HEK293 (cell line): ENCODE measurements around the gene G3BP2.

Experiments used
- CTCF ChIA-PET: fragments of 350-600 bp; formaldehyde crosslinking; extraction: SDS; loops from one replicate; lab custom pipeline; 2021; ENCODE audit warnings: antibody characterized with exemption; lab: Yijun Ruan, JAX
- POLR2A ChIA-PET: fragments of 300-600 bp; formaldehyde crosslinking; extraction: SDS; loops from one replicate; lab custom pipeline; 2020; ENCODE audit warnings: antibody characterized with exemption, inconsistent platforms; lab: Yijun Ruan, JAX
- H3K27ac ChIP-seq: fragments of 200-500 bp; sonication (Bioruptor generic); 2 replicates; pipeline ENCODE4 v1.5.1; 2014; ENCODE audit warnings: low read depth, low read length, control low read depth, inconsistent platforms; ENCODE audit errors: extremely low read depth
- H3K36me3 ChIP-seq, 2 experiments: fragments of 200-500 bp in 1 of 2; sonication (Bioruptor generic) in 1 of 2; 1 replicate in 1 of 2; 2 replicates in 1 of 2; pipeline ENCODE4 v1.5.1; 2014 to 2017; ENCODE audit warnings: inconsistent platforms in 2 of 2, low read length in 2 of 2; ENCODE audit not compliant: control insufficient read depth in 2 of 2, insufficient read depth in 1 of 2
- H3K4me1 ChIP-seq: fragments of 200-500 bp; sonication (Bioruptor generic); 2 replicates; pipeline ENCODE4 v1.5.1; 2014; ENCODE audit warnings: mild to moderate bottlenecking, low read length, inconsistent platforms; ENCODE audit not compliant: control insufficient read depth, insufficient read depth
- H3K4me3 ChIP-seq: 2 replicates; pipeline ENCODE4 v1.5.1; 2011; ENCODE audit warnings: low read depth, mild to moderate bottlenecking, control low read depth, low read length, moderate library complexity
- H3K9me3 ChIP-seq: fragments of 200-500 bp; sonication (Bioruptor generic); 2 replicates; pipeline ENCODE4 v1.5.1; 2014; ENCODE audit warnings: low read depth, low read length, inconsistent platforms; ENCODE audit not compliant: control insufficient read depth, insufficient read depth
- REPIN1 ChIP-seq: fragments of 450-650 bp; formaldehyde crosslinking; IDR thresholded peaks from 2 replicates; pipeline ENCODE4 v1.5.1; 2017; ENCODE audit warnings: missing biosample characterization, missing genetic modification characterization, low read depth
- SCRT2 ChIP-seq: fragments of 450-650 bp; formaldehyde crosslinking; IDR thresholded peaks from 2 replicates; pipeline ENCODE4 v1.5.1; 2016; ENCODE audit warnings: missing biosample characterization, missing genetic modification characterization
- ZBTB1 ChIP-seq: fragments of 450-650 bp; formaldehyde crosslinking; IDR thresholded peaks from 2 replicates; pipeline ENCODE4 v1.5.1; 2016; ENCODE audit warnings: missing biosample characterization, missing genetic modification characterization
- ZBTB17 ChIP-seq: fragments of 450-650 bp; formaldehyde crosslinking; IDR thresholded peaks from 2 replicates; pipeline ENCODE4 v1.5.1; 2016; ENCODE audit warnings: missing biosample characterization, missing genetic modification characterization
- ZBTB7A ChIP-seq: fragments of 450-650 bp; formaldehyde crosslinking; IDR thresholded peaks from 2 replicates; pipeline ENCODE4 v1.5.1; 2016; ENCODE audit warnings: low read depth, missing biosample characterization, missing genetic modification characterization
- ZFHX2 ChIP-seq: fragments of 450-650 bp; formaldehyde crosslinking; conservative IDR thresholded peaks from 2 replicates; pipeline ENCODE4 v1.5.1; 2016; ENCODE audit warnings: missing biosample characterization, missing genetic modification characterization
- ZNF10 ChIP-seq: fragments of 450-650 bp; formaldehyde crosslinking; IDR thresholded peaks from 2 replicates; pipeline ENCODE4 v1.5.1; 2017; ENCODE audit warnings: missing biosample characterization, missing genetic modification characterization
- ZNF121 ChIP-seq: fragments of 450-650 bp; formaldehyde crosslinking; IDR thresholded peaks from 2 replicates; pipeline ENCODE4 v1.5.1; 2016; ENCODE audit warnings: missing biosample characterization, missing genetic modification characterization
- ZNF146 ChIP-seq: fragments of 450-650 bp; formaldehyde crosslinking; IDR thresholded peaks from 2 replicates; pipeline ENCODE4 v1.5.1; 2016; ENCODE audit warnings: missing biosample characterization, missing genetic modification characterization
- ZNF211 ChIP-seq: fragments of 450-650 bp; formaldehyde crosslinking; IDR thresholded peaks from 2 replicates; pipeline ENCODE4 v1.5.1; 2016; ENCODE audit warnings: low read depth, missing biosample characterization, missing genetic modification characterization
- ZNF239 ChIP-seq: fragments of 450-650 bp; formaldehyde crosslinking; IDR thresholded peaks from 2 replicates; pipeline ENCODE4 v1.5.1; 2016; ENCODE audit warnings: missing biosample characterization, missing genetic modification characterization
- ZNF433 ChIP-seq: fragments of 450-650 bp; formaldehyde crosslinking; IDR thresholded peaks from 2 replicates; pipeline ENCODE4 v1.5.1; 2016; ENCODE audit warnings: missing biosample characterization, missing genetic modification characterization, low read depth
- ZNF473 ChIP-seq: fragments of 450-650 bp; formaldehyde crosslinking; IDR thresholded peaks from 2 replicates; pipeline ENCODE4 v1.5.1; 2017; ENCODE audit warnings: missing biosample characterization, missing genetic modification characterization
- ZNF530 ChIP-seq: fragments of 450-650 bp; formaldehyde crosslinking; IDR thresholded peaks from 2 replicates; pipeline ENCODE4 v1.5.1; 2016; ENCODE audit warnings: low read depth, missing biosample characterization, missing genetic modification characterization
- ZNF623 ChIP-seq: fragments of 450-650 bp; formaldehyde crosslinking; IDR thresholded peaks from 2 replicates; pipeline ENCODE4 v1.5.1; 2016; ENCODE audit warnings: missing biosample characterization, missing genetic modification characterization
- ZNF660 ChIP-seq: fragments of 450-650 bp; IDR thresholded peaks from 2 replicates; pipeline ENCODE4 v1.5.1; 2018; ENCODE audit warnings: missing biosample characterization, mild to moderate bottlenecking, missing genetic modification characterization
- ZNF768 ChIP-seq: fragments of 450-650 bp; formaldehyde crosslinking; IDR thresholded peaks from 2 replicates; pipeline ENCODE4 v1.5.1; 2018; ENCODE audit warnings: missing biosample characterization, mild to moderate bottlenecking, missing genetic modification characterization
- ZSCAN16 ChIP-seq: fragments of 450-650 bp; formaldehyde crosslinking; IDR thresholded peaks from 2 replicates; pipeline ENCODE4 v1.5.1; 2016; ENCODE audit warnings: missing biosample characterization, missing genetic modification characterization
- TF ChIP-seq, protein P1 (sequence below): fragments of 450-650 bp; formaldehyde crosslinking; IDR thresholded peaks from 2 replicates; pipeline ENCODE4 v1.5.1; 2016; ENCODE audit warnings: missing biosample characterization, missing genetic modification characterization
- TF ChIP-seq, protein P2 (sequence below): fragments of 450-650 bp; formaldehyde crosslinking; IDR thresholded peaks from 2 replicates; pipeline ENCODE4 v1.5.1; 2016; ENCODE audit warnings: missing biosample characterization, missing genetic modification characterization
- TF ChIP-seq, protein P3 (sequence below): fragments of 450-650 bp; formaldehyde crosslinking; IDR thresholded peaks from 2 replicates; pipeline ENCODE4 v1.5.1; 2017; ENCODE audit warnings: missing biosample characterization, missing genetic modification characterization
- TF ChIP-seq, protein P4 (sequence below): fragments of 450-650 bp; IDR thresholded peaks from 2 replicates; pipeline ENCODE4 v1.5.1; 2018; ENCODE audit warnings: missing biosample characterization, missing genetic modification characterization
- TF ChIP-seq, protein P5 (sequence below): fragments of 450-650 bp; formaldehyde crosslinking; conservative IDR thresholded peaks from 2 replicates; pipeline ENCODE4 v1.5.1; 2016; ENCODE audit warnings: low read depth, missing biosample characterization, missing genetic modification characterization

The G3BP2 gene

DNA sequence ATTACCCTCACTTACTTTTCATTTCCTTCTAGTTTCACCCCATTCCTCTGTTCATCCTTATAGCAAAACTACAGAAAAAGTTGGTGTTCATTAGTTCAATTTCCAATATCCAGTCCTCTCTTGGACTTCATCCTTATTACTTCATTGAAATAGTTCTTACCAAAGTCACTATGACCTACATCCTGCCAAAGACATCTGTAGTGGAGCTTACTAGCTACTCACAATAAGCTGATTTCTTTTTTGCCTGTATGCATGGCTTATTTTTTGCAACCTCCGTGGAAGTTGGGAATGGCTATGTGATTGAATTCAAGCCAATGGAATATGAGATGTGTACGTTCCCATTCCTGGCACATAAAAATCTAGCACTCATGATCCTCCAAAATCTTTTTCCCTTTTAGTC lies 38.3 kb downstream of the G3BP2 start:
- Histone ChIP-seq H3K9me3 (no peaks in the 10 kb centered on the region), H3K36me3 (no peaks in the 10 kb centered on the region), H3K4me1 (no peaks in the 10 kb centered on the region), H3K27ac (no peak overlapping the region), H3K4me3 (no peak overlapping the region)
- POLR2A ChIA-PET: no interaction called here
- CTCF ChIA-PET: no interaction called here
- no peak for TF ChIP-seq REPIN1 (tag by site-specific recombination)
- TF ChIP-seq ZBTB17 (tag by site-specific recombination): no peak
- no peak for TF ChIP-seq ZNF121 (tag by site-specific recombination)

DNA sequence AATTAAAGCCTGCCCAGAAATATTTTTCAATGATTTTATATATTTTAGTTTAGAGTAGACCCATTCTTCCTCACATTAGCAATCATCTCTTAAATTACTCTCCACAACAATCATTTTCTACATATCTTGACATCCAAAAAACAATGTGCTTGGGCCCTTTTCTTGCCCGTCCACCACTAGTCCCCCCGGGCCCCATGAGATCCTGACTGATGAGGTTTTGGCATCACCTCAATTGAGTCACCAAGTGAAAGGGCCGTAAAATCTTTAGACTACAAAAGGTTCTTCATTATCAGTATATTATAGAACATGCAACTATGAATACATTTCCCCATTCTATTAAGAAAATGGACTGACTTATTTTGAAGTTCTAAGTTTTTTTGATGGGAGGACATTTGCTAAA lies 38.9 kb downstream of the G3BP2 start:
- no peaks in the 10 kb centered on the region for H3K9me3 ChIP-seq
- no peaks in the 10 kb centered on the region for H3K4me1 ChIP-seq
- TF ChIP-seq ZNF239 (tag by site-specific recombination) (no peak), ZNF660 (no peak), ZBTB1 (tag by site-specific recombination) (no peak), ZNF10 (no peak), SCRT2 (tag by site-specific recombination) (no peak), ZNF211 (tag by site-specific recombination) (no peak), ZNF146 (no peak), ZNF623 (tag by site-specific recombination) (no peak), ZNF530 (tag by site-specific recombination) (no peak), ZNF433 (tag by site-specific recombination) (no peak), ZBTB7A (no peak), ZSCAN16 (tag by site-specific recombination) (no peak), ZFHX2 (tag by site-specific recombination) (no peak), ZNF768 (tag by site-specific recombination) (no peak), ZNF473 (no peak)
- TF ChIP-seq, protein P1, sequence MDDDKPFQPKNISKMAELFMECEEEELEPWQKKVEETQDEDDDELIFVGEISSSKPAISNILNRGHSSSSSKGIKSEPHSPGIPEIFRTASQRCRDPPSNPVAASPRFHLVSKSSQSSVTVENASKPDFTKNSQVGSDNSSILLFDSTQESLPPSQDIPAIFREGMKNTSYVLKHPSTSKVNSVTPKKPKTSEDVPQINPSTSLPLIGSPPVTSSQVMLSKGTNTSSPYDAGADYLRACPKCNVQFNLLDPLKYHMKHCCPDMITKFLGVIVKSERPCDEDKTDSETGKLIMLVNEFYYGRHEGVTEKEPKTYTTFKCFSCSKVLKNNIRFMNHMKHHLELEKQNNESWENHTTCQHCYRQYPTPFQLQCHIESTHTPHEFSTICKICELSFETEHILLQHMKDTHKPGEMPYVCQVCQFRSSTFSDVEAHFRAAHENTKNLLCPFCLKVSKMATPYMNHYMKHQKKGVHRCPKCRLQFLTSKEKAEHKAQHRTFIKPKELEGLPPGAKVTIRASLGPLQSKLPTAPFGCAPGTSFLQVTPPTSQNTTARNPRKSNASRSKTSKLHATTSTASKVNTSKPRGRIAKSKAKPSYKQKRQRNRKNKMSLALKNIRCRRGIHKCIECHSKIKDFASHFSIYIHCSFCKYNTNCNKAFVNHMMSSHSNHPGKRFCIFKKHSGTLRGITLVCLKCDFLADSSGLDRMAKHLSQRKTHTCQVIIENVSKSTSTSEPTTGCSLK (tag by site-specific recombination): no peak
- TF ChIP-seq, protein P2, sequence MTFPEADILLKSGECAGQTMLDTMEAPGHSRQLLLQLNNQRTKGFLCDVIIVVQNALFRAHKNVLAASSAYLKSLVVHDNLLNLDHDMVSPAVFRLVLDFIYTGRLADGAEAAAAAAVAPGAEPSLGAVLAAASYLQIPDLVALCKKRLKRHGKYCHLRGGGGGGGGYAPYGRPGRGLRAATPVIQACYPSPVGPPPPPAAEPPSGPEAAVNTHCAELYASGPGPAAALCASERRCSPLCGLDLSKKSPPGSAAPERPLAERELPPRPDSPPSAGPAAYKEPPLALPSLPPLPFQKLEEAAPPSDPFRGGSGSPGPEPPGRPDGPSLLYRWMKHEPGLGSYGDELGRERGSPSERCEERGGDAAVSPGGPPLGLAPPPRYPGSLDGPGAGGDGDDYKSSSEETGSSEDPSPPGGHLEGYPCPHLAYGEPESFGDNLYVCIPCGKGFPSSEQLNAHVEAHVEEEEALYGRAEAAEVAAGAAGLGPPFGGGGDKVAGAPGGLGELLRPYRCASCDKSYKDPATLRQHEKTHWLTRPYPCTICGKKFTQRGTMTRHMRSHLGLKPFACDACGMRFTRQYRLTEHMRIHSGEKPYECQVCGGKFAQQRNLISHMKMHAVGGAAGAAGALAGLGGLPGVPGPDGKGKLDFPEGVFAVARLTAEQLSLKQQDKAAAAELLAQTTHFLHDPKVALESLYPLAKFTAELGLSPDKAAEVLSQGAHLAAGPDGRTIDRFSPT (tag by site-specific recombination): no peak
- TF ChIP-seq, protein P3, sequence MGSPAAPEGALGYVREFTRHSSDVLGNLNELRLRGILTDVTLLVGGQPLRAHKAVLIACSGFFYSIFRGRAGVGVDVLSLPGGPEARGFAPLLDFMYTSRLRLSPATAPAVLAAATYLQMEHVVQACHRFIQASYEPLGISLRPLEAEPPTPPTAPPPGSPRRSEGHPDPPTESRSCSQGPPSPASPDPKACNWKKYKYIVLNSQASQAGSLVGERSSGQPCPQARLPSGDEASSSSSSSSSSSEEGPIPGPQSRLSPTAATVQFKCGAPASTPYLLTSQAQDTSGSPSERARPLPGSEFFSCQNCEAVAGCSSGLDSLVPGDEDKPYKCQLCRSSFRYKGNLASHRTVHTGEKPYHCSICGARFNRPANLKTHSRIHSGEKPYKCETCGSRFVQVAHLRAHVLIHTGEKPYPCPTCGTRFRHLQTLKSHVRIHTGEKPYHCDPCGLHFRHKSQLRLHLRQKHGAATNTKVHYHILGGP: no peak
- TF ChIP-seq, protein P4, sequence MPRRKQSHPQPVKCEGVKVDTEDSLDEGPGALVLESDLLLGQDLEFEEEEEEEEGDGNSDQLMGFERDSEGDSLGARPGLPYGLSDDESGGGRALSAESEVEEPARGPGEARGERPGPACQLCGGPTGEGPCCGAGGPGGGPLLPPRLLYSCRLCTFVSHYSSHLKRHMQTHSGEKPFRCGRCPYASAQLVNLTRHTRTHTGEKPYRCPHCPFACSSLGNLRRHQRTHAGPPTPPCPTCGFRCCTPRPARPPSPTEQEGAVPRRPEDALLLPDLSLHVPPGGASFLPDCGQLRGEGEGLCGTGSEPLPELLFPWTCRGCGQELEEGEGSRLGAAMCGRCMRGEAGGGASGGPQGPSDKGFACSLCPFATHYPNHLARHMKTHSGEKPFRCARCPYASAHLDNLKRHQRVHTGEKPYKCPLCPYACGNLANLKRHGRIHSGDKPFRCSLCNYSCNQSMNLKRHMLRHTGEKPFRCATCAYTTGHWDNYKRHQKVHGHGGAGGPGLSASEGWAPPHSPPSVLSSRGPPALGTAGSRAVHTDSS (tag by site-specific recombination): no peak
- TF ChIP-seq, protein P5, sequence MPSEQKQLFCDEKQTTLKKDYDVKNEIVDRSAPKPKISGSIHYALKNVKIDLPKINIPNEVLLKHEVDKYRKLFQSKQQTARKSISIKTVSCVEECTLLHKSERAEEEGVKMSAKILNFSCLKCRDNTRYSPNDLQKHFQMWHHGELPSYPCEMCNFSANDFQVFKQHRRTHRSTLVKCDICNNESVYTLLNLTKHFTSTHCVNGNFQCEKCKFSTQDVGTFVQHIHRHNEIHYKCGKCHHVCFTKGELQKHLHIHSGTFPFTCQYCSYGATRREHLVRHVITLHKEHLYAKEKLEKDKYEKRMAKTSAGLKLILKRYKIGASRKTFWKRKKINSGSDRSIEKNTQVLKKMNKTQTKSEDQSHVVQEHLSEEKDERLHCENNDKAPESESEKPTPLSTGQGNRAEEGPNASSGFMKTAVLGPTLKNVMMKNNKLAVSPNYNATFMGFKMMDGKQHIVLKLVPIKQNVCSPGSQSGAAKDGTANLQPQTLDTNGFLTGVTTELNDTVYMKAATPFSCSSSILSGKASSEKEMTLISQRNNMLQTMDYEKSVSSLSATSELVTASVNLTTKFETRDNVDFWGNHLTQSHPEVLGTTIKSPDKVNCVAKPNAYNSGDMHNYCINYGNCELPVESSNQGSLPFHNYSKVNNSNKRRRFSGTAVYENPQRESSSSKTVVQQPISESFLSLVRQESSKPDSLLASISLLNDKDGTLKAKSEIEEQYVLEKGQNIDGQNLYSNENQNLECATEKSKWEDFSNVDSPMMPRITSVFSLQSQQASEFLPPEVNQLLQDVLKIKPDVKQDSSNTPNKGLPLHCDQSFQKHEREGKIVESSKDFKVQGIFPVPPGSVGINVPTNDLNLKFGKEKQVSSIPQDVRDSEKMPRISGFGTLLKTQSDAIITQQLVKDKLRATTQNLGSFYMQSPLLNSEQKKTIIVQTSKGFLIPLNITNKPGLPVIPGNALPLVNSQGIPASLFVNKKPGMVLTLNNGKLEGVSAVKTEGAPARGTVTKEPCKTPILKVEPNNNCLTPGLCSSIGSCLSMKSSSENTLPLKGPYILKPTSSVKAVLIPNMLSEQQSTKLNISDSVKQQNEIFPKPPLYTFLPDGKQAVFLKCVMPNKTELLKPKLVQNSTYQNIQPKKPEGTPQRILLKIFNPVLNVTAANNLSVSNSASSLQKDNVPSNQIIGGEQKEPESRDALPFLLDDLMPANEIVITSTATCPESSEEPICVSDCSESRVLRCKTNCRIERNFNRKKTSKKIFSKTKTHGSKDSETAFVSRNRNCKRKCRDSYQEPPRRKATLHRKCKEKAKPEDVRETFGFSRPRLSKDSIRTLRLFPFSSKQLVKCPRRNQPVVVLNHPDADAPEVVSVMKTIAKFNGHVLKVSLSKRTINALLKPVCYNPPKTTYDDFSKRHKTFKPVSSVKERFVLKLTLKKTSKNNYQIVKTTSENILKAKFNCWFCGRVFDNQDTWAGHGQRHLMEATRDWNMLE (tag by site-specific recombination): no peak
- ChIA-PET CTCF (no interaction called here), POLR2A (no interaction called here)
- H3K36me3 ChIP-seq: no peaks in the 10 kb centered on the region
- no peak overlapping the region for H3K27ac ChIP-seq
- H3K4me3 ChIP-seq: no peak overlapping the region
